Left ventricle myocardium inferior (tissue), 1 donor: ENCODE data around the gene PARD6G. TPM values are rescaled to one million over a fixed set of nuclear protein-coding genes. Genes with fewer than 3 reads are reported as not detected.

Experiments used
- DNase-seq: peaks from one replicate; pipeline ENCODE4 v3.0.0-alpha.2; 2020
- H3K27ac ChIP-seq: fragments of 200-600 bp; replicated peaks from 2 replicates; pipeline ENCODE4 v1.8.0; 2021
- H3K27me3 ChIP-seq: fragments of 200-600 bp; 2 replicates; pipeline ENCODE4 v1.8.0; 2021; ENCODE audit warnings: low read depth
- H3K36me3 ChIP-seq: fragments of 200-600 bp; 2 replicates; pipeline ENCODE4 v1.8.0; 2021
- H3K4me1 ChIP-seq: fragments of 200-600 bp; 2 replicates; pipeline ENCODE4 v1.8.0; 2021
- H3K4me3 ChIP-seq: fragments of 200-600 bp; 2 replicates; pipeline ENCODE4 v1.8.0; 2021; ENCODE audit warnings: mild to moderate bottlenecking, moderate library complexity
- H3K9me3 ChIP-seq: fragments of 200-600 bp; replicated peaks from 2 replicates; pipeline ENCODE4 v1.8.0; 2021
- CTCF ChIP-seq: fragments of 200-600 bp; IDR thresholded peaks from 2 replicates; pipeline ENCODE4 v1.8.0; 2021; ENCODE audit warnings: antibody characterized with exemption, mild to moderate bottlenecking, borderline replicate concordance
- intact Hi-C: fragments of 100-400 bp; cut with micrococcal nuclease; formaldehyde crosslinking; loops from one replicate; pipeline ENCODE4 v1.11.0; 2022
- total RNA-seq: library from RNA; stranded (reverse); fragmentation: NEBNext Ultra II Directional; extraction: Animal tissue kit (Norgen Biotek cat#: 25700); gene quantifications from one replicate; pipeline ENCODE4 v1.2.1, GENCODE V29; 2021
- donor health status: DM: no; HTN: yes; CAD: no; lungs with severe emphysema.

The PARD6G gene
- total RNA-seq, 1 donor from 2014 or later, result 2.0 TPM

- no peak overlapping the region for H3K27ac ChIP-seq
- no peak for DNase-seq
- H3K36me3 ChIP-seq, result no peaks in the 10 kb centered on the region
- intact Hi-C loops, result no loop called here
- H3K9me3 ChIP-seq, result no peaks in the 10 kb centered on the region
- no peak overlapping the region for H3K4me3 ChIP-seq
- TF ChIP-seq CTCF, result no peak
- no peaks in the 10 kb centered on the region for H3K4me1 ChIP-seq
- peaks cover 26% of the 10 kb centered on the region for H3K27me3 ChIP-seq
Observed at GRCh38 chr18:80204142-80204541, 43.2 kb downstream of the PARD6G start.

DNA sequence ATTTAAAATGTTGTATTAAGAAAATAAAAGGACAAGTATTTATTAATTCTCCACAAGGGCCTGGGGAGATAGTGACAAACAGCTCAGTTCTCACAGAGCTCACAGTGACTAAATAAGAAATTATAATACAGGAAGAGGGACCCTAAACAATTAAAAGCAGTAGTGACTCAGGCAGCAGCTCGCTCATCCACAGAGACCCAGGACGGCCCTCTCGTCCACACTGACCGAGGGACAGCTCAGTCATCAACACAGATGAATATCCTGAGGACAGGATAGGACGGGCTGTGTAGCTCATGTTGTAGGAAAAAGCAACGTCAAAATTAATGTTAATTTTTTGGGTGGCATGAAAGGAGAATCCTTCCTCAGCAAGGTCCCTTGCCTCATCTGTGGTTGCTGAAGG, 44.1 kb downstream of the PARD6G start:
- intact Hi-C loops, result no loop called here

GRCh38 chr18:80202264-80202998, 44.9 kb downstream of the PARD6G start:
- Histone ChIP-seq H3K9me3 (no peaks in the 10 kb centered on the region), H3K27ac (no peak overlapping the region), H3K4me1 (peaks cover 4% of the 10 kb centered on the region), H3K36me3 (no peaks in the 10 kb centered on the region), H3K27me3 (peaks cover 20% of the 10 kb centered on the region), H3K4me3 (no peak overlapping the region)
- intact Hi-C loops, result no loop called here
- TF ChIP-seq CTCF, result no peak
- DNase-seq, result no peak

More for the DNA sequence above, 44.1 kb downstream of the PARD6G start:
- H3K36me3 ChIP-seq, result no peaks in the 10 kb centered on the region
- H3K4me3 ChIP-seq, result no peak overlapping the region
- no peaks in the 10 kb centered on the region for H3K9me3 ChIP-seq
- H3K27ac ChIP-seq, result no peak overlapping the region
- peaks cover 21% of the 10 kb centered on the region for H3K27me3 ChIP-seq
- no peaks in the 10 kb centered on the region for H3K4me1 ChIP-seq
- DNase-seq, result no peak
- TF ChIP-seq CTCF, result no peak

DNA sequence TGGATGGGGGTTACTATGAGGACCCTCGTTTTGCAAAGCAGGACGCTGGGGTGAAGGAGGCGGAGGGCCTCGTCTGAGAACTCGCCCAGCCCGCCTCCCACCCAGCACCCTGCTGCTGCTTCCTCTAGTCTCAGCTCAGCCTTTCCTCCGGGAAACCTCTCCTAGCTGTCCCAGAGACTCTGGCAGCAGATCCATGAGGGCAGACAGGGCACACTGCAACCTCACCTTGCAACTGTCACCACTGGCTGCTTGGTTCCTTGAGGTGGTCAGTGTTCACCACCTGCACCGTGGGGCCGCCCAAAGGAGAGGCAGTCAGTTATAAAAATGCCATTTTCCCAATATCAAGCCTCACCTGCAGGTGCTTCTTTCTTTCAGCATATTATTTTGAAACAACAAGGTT, 45.6 kb downstream of the PARD6G start:
- H3K27me3 ChIP-seq, result peaks cover 20% of the 10 kb centered on the region
- DNase-seq, result no peak
- no peaks in the 10 kb centered on the region for H3K36me3 ChIP-seq
- no peak overlapping the region for H3K27ac ChIP-seq
- intact Hi-C loops, result no loop called here
- no peak for TF ChIP-seq CTCF
- no peak overlapping the region for H3K4me3 ChIP-seq
- H3K4me1 ChIP-seq, result peaks cover 11% of the 10 kb centered on the region
- H3K9me3 ChIP-seq, result no peaks in the 10 kb centered on the region

- TF ChIP-seq CTCF, result no peak
- DNase-seq, result no peak
- Histone ChIP-seq H3K27me3 (peaks cover 21% of the 10 kb centered on the region), H3K36me3 (no peaks in the 10 kb centered on the region), H3K4me3 (no peak overlapping the region), H3K4me1 (peaks cover 12% of the 10 kb centered on the region), H3K27ac (no peak overlapping the region), H3K9me3 (no peaks in the 10 kb centered on the region)
- intact Hi-C loops, result no loop called here
Observed at GRCh38 chr18:80200932-80201672, 46.2 kb downstream of the PARD6G start.
